ENCODE measurements around the gene PRLH.

GRCh38 chr2:237546040-237546875 lies 20.1 kb upstream of the PRLH start:
- TF ChIP-seq EP300 (IDR thresholded peaks at IDR 0.05) (no peak), POLR2A (IDR thresholded peaks at IDR 0.05) (no peak), POLR2AphosphoS5 (IDR thresholded peaks at IDR 0.05) (no peak), CTCF (IDR thresholded peaks at IDR 0.05) (no peak)
